Activated CD8-positive, alpha-beta memory T cell treated with anti-CD3 and anti-CD28 coated beads for 4 hours (primary cell): ENCODE data around the gene SMIM41.
A peak's percentile ranks its signal among the peaks of the same experiment; 100 is the strongest.

ENCODE experiments used
- DNase-seq, 2 donors: peaks; one replicate each; pipeline ENCODE4 v3.0.0-alpha.2; 2020; ENCODE audit warnings: low read depth in 2 of 2

SMIM41 gene

DNA sequence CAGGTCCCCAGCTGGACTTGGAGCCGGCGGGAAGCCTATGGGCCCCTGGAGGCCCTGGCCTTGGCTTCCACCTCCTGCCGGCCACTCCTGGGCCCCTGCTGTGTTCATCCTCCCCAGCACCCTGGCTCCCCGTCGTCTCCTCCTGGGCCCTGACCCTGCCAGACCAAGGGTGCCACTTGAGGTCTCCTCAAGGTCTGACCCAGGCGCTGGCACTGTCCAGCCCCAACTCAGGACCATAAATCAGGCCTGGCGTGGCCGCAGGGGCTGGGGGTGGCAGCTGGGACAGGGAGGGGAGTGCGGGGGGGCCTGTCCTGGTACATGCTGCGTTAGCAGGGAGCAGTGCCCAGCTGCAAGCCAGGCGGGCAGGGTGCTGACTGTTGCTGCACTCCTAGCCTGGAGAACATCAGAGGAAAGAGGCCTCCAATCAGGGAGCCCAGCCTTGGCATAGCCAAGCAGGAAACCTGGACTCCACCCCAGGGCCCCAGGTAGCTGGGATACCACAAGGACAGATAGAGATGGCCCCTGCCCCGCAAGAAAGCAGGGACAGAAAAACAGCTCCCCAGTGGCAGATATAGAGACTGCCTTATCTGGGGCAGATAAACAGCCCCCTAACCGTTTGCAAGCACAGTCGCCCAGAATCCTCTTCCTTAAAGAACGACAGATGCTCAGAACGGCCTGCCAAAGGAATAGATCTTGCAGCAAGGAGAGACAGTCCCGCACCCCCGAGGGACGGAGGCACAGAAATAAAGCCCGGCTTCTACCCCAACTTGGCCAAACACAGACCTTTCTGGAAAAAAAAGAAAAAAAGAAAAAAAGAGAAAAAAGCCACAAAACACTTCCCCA, 16.2 kb upstream of the SMIM41 start:
- DNase-seq, result no peak

- no peak for DNase-seq
Observed at GRCh38 chr12:52063981-52064649, 15.4 kb upstream of the SMIM41 start.

DNA sequence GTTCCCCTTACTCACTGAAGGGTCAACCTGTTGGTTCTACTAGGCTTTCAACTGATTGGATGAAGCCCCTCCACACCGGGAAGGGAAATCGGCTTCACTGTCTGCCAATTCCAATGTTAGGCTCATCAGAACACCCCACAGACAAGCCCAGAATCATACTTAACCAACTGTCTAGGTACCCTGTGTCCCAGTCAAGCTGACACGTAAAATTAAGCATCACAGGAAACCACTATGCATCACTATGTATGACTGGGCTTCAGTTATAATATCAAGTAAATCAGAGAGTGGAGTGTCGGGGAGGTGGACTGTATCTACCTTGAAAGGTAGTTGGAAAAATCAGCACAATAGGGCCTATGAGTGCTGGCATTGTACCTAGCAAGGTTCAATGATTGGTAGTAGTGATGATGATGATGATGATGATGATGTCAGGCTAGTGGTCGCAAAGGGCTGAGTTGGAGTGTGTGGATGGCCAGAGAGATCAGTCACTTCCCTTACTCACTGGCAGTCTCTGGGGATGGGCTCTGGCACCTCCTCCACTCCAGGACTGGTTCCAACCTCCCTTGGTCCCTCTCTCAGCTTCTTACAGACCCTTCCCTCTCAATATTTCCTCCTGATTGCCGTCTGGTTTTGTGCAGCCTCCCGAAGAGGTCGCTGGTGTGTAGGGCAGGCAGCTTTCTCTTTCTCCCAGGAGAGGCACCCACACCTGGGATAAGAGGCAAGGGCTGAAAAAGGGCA, 13.0 kb upstream of the SMIM41 start:
- no peak for DNase-seq

DNA sequence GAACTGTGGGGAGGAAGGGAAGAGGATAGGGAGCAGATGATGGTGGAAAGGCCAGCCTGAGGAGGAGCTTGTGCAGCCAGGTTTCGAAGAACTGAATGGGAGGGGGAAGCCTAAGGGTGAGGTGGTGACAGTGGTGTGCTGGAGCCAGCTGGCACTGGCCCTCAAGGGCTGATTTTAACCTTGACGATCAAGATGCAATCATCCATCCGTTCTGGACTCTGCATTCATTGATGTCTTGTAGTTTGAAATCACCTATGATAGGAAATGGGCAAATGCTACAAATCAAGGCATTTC, 12.5 kb upstream of the SMIM41 start:
- no peak for DNase-seq

DNA sequence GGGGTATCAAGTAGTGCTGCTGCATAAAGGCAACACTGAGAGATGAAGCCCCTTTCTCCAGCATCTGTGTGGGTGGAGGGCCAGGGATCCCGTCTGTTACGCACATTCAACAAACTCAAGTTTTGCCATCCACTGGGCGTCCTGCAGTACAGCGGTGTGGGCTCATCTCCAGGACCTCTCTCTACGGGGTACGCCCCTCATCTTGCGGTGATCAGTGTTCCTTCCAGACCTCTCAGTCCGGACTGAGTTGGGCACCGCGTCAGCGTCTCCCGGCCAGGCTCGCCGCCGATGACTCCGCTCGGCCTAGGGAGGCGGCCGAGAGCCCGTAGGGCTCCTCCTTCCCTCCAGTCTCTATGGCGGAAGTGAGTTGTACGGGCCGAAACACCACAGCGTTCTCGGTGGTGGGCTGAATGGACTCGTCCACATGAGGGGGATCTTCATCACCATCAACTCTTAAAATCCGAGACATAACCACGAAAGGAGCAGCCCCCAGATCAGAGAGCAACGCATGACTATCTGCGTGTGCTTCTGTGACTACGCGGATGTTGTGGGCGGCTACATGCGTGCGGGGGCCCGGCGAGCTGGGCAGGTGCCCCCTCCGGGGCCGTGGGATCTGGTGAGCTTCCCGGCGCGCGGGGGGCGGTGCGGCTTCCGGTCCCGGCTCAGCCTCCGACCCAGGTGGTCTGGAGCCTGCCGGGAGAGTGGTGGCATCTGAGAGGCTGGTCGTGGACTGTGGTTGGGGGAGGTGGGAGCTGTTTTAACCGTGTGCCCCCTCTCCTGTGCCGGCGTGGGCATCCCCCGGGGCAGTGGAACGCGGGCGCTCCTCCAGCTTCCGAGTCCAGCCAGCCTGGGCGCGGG, 9.9 kb upstream of the SMIM41 start, which contains the start of gene ATG101:
Gene ATG101, plus strand, starts transcription at position 652 of the 858 bp plus-strand sequence. CDS start 3,673 bp downstream, outside the sequence.
- DNase-seq, result peak; percentile 67 to 80

DNA sequence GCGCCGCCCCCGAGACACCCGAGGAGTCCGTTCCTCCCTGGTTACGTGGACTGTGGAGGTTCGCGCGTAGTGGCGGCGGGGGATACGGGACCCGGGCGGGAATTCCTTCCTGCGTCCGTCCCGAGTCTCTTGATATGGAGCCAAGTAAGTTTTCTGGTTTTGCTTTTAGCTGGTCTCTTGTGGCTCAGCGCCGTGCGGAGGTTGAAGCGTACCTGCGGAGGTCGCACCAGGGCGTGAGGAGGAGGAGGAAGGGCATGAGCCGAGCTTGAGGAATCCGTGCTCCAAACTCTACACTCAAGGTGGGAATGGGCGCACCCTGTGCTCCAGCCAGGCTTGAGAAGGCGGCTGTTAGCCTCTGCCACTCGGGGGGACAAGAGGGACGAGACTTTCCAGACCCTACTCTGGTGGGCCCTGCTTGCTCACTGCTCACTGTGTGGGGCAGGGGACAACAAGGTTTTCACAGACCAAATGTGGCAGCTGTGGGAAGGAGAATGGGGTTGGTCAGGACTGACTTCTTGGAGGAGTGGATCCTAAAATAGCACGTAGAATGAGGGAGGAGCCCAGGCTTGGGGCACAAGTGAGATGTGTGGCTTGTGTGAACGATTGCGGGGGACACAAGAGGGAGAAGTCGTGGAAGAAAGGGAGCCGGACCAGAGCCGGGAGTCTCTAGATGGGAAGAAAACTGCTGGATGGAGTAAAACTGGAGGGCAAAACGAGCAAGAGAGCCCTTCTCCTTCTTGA, 9.1 kb upstream of the SMIM41 start:
- DNase-seq, result no peak

DNA sequence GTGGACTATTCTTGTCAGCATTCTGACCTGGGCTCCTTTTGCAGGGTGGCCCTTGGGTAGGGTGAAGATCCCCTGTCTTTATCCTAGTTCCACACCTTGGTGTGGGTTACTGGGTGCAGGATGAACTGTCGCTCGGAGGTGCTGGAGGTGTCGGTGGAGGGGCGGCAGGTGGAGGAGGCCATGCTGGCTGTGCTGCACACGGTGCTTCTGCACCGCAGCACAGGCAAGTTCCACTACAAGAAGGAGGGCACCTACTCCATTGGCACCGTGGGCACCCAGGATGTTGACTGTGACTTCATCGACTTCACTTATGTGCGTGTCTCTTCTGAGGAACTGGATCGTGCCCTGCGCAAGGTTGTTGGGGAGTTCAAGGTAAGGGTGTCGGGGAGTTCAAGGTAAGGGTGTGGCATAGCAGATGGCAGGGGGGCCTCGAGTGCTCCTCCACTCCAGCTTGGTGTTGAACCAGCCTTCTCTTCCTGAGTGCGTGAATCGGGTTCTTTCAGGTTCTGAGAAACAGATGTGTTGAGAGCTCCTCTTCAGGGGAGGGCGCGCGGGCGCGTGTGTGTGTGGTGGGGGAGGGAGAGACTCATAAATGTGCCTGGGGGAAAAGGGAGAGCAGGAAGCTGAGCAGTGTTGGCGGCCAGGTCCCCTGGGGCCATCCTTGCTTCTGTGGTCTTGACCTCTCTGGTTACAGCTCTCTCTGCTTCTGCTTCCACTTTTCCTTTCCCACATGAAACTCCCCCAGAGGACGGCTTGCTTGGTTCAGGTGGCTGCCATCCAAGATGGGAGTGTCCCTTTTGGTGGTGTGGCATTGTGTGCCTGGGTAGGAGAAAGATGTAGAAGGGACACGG, 5.7 kb upstream of the SMIM41 start:
- no peak for DNase-seq

GRCh38 chr12:52074971-52075724, 4.4 kb upstream of the SMIM41 start:
- DNase-seq, result no peak

DNA sequence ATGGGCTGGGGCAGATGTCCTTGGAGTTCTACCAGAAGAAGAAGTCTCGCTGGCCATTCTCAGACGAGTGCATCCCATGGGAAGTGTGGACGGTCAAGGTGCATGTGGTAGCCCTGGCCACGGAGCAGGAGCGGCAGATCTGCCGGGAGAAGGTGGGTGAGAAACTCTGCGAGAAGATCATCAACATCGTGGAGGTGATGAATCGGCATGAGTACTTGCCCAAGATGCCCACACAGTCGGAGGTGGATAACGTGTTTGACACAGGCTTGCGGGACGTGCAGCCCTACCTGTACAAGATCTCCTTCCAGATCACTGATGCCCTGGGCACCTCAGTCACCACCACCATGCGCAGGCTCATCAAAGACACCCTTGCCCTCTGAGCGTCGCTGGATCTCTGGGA, 2.7 kb upstream of the SMIM41 start:
- no peak for DNase-seq

DNA sequence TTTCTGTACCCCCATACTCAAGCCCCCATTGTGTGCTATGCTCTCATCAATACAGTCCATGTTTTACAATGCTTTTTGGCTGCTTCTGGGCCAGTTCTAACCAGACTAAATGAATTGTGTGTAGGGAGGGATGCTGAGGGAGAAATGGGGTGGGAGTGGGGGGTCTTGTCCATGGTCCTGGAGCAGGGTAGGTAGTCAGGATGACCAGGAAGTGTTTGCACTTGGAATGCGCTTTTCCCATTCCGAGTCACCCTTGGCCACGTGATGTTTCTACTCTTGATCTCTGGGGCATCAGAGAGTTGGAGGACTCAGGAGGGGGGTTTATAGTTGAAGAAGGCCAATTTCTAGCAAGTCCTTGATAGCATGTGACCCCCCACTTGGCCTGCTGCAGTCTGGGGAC, 1.2 kb upstream of the SMIM41 start:
- no peak for DNase-seq

GRCh38 chr12:52080403-52081251, 1.1 kb downstream of the SMIM41 start:
- no peak for DNase-seq

GRCh38 chr12:52081263-52081733, 1.8 kb downstream of the SMIM41 start:
- no peak for DNase-seq

DNA sequence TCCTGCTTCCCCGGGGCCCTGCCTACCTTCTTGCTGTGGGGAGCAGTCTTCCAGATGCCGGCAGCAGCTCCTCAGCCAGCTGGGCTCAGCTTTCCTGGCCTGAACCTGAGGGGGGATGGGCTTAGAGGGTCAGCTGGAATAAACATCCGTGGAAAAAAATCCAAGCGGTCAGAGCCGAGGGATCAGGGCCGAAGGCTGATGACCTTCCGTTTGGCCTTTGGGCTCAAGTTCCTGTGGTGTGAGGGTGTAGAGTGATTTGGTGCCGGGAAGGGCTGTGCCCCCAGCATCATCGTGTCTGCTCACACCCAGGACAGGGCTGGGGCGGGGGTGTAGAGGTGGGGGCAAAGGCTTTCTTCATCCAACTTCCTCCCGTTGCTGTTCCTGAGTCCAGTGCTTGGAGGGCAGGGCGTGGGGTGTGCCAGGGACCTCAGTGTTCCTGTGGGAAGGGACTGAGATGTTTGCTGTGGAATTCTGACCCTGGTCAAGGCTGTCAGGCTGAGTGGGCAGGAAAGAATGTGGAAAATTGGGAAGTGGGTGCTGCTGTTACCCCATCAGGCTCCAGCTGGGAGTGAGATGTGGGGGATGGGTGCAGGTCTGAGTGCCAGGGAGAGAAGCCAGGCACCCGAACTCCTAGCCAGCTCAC, 2.6 kb downstream of the SMIM41 start:
- DNase-seq, result no peak

DNA sequence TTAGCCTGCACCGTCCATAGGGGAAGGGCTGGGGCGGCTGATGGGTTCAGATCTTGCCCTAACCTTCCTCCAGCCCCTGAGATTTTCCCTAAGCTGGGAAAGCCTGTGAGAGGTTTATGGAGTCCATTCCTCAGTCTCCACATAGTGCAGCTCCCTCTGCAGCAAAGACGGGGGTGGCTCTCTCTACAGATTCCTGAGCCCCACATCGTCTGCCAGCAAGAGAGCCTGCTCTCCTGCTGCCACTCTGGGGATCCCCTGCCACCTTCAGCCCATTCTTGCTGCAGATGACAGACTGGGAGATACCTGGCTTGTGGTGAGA, 3.1 kb downstream of the SMIM41 start:
- no peak for DNase-seq

DNA sequence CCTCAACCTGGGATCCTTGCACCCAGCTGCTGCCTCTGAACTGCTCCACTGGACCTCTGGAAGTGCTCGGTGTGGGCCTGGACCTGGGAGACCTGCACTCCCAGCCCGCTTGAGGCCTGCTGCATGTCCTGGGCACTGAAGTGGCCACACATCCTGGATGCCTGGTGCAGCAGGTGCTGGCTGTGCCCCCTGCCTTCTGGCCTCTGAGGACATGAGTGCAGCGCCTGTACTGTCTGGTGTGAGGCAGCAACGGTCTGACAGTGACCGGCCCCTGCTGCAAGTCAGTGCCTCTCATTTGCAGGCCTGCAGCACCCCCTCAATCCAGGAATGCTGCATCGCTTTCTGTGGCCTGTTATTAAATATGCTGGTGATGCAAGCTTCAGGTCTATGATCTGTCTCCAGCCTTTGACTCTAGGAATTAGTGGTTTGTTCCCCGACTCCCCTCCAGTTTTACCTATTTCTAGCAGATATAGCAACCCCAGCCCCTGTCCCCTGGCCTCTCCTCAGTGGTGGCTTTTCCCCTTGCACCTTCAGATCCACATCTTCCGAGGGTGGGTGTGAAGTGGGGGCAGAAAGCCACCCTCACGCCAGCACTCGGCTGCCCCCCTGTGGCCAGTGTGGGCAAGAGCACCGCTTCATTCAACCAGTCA, 3.6 kb downstream of the SMIM41 start:
- peak; percentile 46 to 54 for DNase-seq

DNA sequence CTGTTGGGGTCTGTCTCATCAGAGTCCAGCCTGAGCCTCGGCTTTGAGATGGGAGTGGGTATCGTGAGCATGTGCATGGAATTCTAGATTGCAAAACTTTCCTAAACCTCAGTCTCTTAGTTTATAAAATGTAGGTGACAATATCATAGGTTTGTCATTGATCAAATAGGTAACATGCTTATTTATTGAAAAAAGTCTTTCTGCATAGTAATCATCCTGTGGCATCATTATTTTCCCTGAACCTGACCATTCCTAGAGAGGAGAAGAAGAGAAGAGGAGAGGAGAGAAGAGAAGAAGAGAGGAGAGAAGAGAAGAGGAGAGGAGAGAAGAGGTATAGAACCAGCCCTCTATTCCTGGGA, 4.1 kb downstream of the SMIM41 start:
- no peak for DNase-seq

GRCh38 chr12:52084491-52085231, 5.2 kb downstream of the SMIM41 start:
- no peak for DNase-seq
